GM23338 (cell line): Measurements from ENCODE around the gene CERS1. TPM values are rescaled to one million over a fixed set of nuclear protein-coding genes. Genes with fewer than 3 reads are reported as not detected.

Experiments used
- ATAC-seq: fragments of 200-7000 bp; cut with Tn5 transposase; 3 replicates; pipeline ENCODE4 v1.9.1; 2020
- DNase-seq: peaks from one replicate; pipeline ENCODE4 v3.0.0-alpha.2; 2015; ENCODE audit warnings: low spot score
- H2AFZ ChIP-seq: fragments of 200-600 bp; sonication (generic); 2 replicates; pipeline ENCODE4 v1.8.0; 2016; ENCODE audit warnings: antibody characterized with exemption, mild to moderate bottlenecking, moderate library complexity
- H3F3A ChIP-seq: fragments of 200-600 bp; sonication (generic); replicated peaks from 2 replicates; pipeline ENCODE4 v1.8.0; 2017; ENCODE audit warnings: antibody characterized with exemption, mixed run types, low read depth
- H3K27ac ChIP-seq: fragments of 200-600 bp; sonication (generic); 2 replicates; pipeline ENCODE4 v1.6.1; 2016; ENCODE audit warnings: low read depth
- H3K27me3 ChIP-seq: fragments of 200-600 bp; sonication (generic); 2 replicates; pipeline ENCODE4 v1.8.0; 2016; ENCODE audit warnings: mild to moderate bottlenecking, mixed run types, moderate library complexity; ENCODE audit not compliant: insufficient read depth
- H3K36me3 ChIP-seq: fragments of 200-600 bp; sonication (generic); 2 replicates; pipeline ENCODE4 v1.8.0; 2016; ENCODE audit warnings: mild to moderate bottlenecking; ENCODE audit not compliant: insufficient read depth
- H3K4me1 ChIP-seq: fragments of 200-600 bp; sonication (generic); 2 replicates; pipeline ENCODE4 v1.8.0; 2016; ENCODE audit warnings: mild to moderate bottlenecking, moderate library complexity; ENCODE audit not compliant: insufficient read depth
- H3K4me2 ChIP-seq: fragments of 200-600 bp; sonication (generic); 2 replicates; pipeline ENCODE4 v1.7.1; 2017; ENCODE audit warnings: mixed run types
- H3K4me3 ChIP-seq: fragments of 200-600 bp; sonication (generic); 2 replicates; pipeline ENCODE4 v1.6.1; 2016; ENCODE audit warnings: mixed run types
- H3K79me2 ChIP-seq: fragments of 200-600 bp; sonication (generic); replicated peaks from 2 replicates; pipeline ENCODE4 v1.8.0; 2017; ENCODE audit warnings: mild to moderate bottlenecking; ENCODE audit not compliant: insufficient read depth
- H3K9me2 ChIP-seq: fragments of 200-600 bp; sonication (generic); 2 replicates; pipeline ENCODE4 v1.8.0; 2017; ENCODE audit not compliant: insufficient read depth
- H4K20me1 ChIP-seq: fragments of 200-600 bp; sonication (generic); replicated peaks from 2 replicates; pipeline ENCODE4 v1.8.0; 2017; ENCODE audit warnings: mild to moderate bottlenecking; ENCODE audit not compliant: insufficient read depth
- H3K27ac Mint-ChIP-seq: 2 replicates; pipeline ENCODE4 v1.8.0; 2020; ENCODE audit warnings: inconsistent platforms, mild to moderate bottlenecking, moderate library complexity, mixed read lengths
- H3K27me3 Mint-ChIP-seq: 3 replicates; pipeline ENCODE4 v1.8.0; 2022; ENCODE audit warnings: low read depth, mild to moderate bottlenecking, moderate library complexity, mixed read lengths, inconsistent platforms; ENCODE audit not compliant: insufficient read depth, poor library complexity
- H3K36me3 Mint-ChIP-seq: 3 replicates; pipeline ENCODE4 v1.8.0; 2021; ENCODE audit warnings: low read depth, mild to moderate bottlenecking, inconsistent platforms, moderate library complexity, mixed read lengths
- H3K4me1 Mint-ChIP-seq: 3 replicates; pipeline ENCODE4 v1.8.0; 2020; ENCODE audit warnings: mild to moderate bottlenecking, inconsistent platforms, mixed read lengths
- H3K4me3 Mint-ChIP-seq: 3 replicates; pipeline ENCODE4 v1.8.0; 2021; ENCODE audit warnings: moderate library complexity, mild to moderate bottlenecking, inconsistent platforms, mixed read lengths
- H3K9me3 Mint-ChIP-seq: 3 replicates; pipeline ENCODE4 v1.8.0; 2020; ENCODE audit warnings: moderate library complexity, mild to moderate bottlenecking, inconsistent platforms, mixed read lengths
- CREB1 ChIP-seq: fragments of 250-450 bp; sonication (Bioruptor Pico); IDR thresholded peaks from 2 replicates; pipeline ENCODE4 v1.5.0; 2020; ENCODE audit warnings: low read depth, mild to moderate bottlenecking, moderate library complexity
- CTCF ChIP-seq, 2 experiments: fragments of 200-600 bp in 1 of 2; sonication (generic) in 1 of 2; conservative IDR thresholded peaks; 2 replicates each; pipeline versions ENCODE4 v1.5.1 to v1.6.1; 2016 to 2017; ENCODE audit warnings: antibody characterized with exemption in 2 of 2, low read depth in 2 of 2, mild to moderate bottlenecking in 2 of 2, moderate library complexity in 1 of 2
- ETS1 ChIP-seq: IDR thresholded peaks from 2 replicates; pipeline ENCODE4 v1.6.1; 2016; ENCODE audit warnings: antibody characterized with exemption
- EZH2 ChIP-seq: fragments of 200-600 bp; sonication (generic); IDR thresholded peaks from one replicate; pipeline ENCODE4 v1.8.0; 2017; ENCODE audit warnings: antibody characterized with exemption, mild to moderate bottlenecking, low read depth; ENCODE audit not compliant: unreplicated experiment
- JUNB ChIP-seq: IDR thresholded peaks from one replicate; pipeline ENCODE4 v1.6.1; 2016; ENCODE audit warnings: antibody characterized with exemption; ENCODE audit not compliant: unreplicated experiment
- POLR2AphosphoS5 ChIP-seq: IDR thresholded peaks from 2 replicates; pipeline ENCODE4 v1.6.1; 2016; ENCODE audit warnings: antibody characterized with exemption, low read depth
- REST ChIP-seq: IDR thresholded peaks from one replicate; pipeline ENCODE4 v1.6.1; 2018; ENCODE audit warnings: antibody characterized with exemption; ENCODE audit not compliant: unreplicated experiment
- ZNF114 ChIP-seq: fragments of 250-450 bp; sonication (Bioruptor Pico); IDR thresholded peaks from 2 replicates; pipeline ENCODE4 v1.5.0; 2020; ENCODE audit warnings: mild to moderate bottlenecking, moderate library complexity
- ZNF331 ChIP-seq: fragments of 250-450 bp; sonication (Bioruptor Pico); IDR thresholded peaks from 2 replicates; pipeline ENCODE4 v1.5.0; 2020; ENCODE audit warnings: low read depth, mild to moderate bottlenecking, moderate library complexity
- polyA plus RNA-seq: library from polyadenylated mRNA; unstranded; fragments of >200 nt; fragmentation: Nextera tagmentation; extraction: Ambion mirVana; gene quantifications from 2 replicates; pipeline ENCODE4 v1.2.1, GENCODE V29; 2016
- total RNA-seq: library from RNA; depleted of rRNA; stranded (reverse); fragments of >200 nt; shearing (Covaris generic); gene quantifications from 2 replicates; pipeline ENCODE4 v1.2.3, GENCODE V29; 2014
- TF ChIP-seq, protein P1 (sequence below): fragments of 250-450 bp; sonication (Bioruptor Pico); IDR thresholded peaks from 2 replicates; pipeline ENCODE4 v1.5.0; 2020; ENCODE audit warnings: mild to moderate bottlenecking, moderate library complexity

Gene CERS1
- total and polyA plus RNA-seq, 2 experiments from 2014 or later, result 11.1 to 12.2 TPM

DNA sequence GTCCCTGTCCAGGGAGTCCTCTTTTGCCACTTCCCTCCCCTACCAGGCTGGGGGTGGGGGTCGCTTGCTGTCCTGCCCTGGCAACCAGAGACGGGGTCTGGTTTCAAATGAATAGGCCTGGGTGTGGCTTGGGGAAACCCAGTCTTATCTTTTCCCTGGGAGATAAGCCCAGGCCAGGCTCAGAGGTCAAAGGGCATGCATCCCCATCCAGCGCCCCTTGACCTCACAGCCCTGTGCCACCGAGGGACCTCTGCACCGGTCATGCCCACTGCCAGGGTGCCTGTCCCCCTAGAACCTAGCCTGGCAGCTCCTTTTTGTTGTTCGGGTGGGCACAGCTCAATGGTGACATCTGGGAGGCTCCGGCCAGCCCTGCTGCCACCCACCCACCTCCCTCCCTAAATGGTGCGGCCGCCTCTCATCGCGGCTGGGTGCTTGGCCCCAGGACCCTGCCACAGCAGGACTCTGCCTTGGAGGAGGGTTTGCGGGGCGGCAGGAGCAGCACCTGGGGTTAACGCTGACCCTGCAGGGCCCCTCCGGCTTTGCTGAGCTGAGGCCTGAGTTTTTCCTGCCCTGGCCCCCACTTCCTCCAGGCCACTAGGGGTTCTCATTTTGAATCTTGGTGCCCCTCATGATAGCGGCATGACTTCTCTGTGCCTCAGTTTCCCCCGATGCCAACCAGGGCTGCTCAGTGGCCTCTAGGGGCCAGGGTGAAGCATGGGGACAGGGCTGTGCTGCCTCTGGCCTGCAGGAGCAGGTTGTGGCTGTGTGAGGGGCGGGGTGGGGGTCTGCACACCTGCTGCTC, 2.9 kb upstream of the CERS1 start (continued):
- TF ChIP-seq CREB1 (CRISPR knock-in tag) (no peak), ETS1 (no peak), ZNF331 (no peak), EZH2 (no peak), JUNB (no peak)

DNA sequence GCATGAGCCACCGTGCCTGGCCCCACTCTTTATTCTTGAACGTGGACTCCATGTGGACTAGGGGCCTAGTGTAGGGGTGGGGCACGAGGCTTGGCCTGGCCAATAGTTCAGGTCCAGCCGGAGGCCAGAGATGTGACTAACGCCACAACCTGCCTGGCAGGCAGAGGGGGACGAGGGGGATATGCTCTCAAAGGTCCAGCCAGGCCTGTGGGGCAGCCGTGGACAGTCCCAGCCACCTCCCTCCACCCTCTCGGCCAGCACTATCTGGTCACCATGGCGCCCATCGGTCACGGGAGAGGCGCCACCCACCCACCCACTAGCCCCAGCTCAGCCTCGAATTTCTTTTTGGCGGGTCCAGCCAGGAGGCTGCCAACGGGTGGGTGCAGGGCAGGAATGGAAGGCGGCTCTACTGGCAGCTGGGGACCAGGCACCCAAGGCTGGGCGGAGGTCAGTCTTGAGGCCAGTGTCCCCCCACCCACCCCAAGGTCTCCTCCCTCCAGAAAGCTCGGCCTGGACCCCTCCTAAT, 2.2 kb upstream of the CERS1 start:
- no peak for ATAC-seq
- no peak for TF ChIP-seq CTCF (conservative IDR thresholded peaks at IDR 0.05; ENCODE audit: low read depth in 2 of 2)
- no peak for TF ChIP-seq REST
- TF ChIP-seq, protein P1, sequence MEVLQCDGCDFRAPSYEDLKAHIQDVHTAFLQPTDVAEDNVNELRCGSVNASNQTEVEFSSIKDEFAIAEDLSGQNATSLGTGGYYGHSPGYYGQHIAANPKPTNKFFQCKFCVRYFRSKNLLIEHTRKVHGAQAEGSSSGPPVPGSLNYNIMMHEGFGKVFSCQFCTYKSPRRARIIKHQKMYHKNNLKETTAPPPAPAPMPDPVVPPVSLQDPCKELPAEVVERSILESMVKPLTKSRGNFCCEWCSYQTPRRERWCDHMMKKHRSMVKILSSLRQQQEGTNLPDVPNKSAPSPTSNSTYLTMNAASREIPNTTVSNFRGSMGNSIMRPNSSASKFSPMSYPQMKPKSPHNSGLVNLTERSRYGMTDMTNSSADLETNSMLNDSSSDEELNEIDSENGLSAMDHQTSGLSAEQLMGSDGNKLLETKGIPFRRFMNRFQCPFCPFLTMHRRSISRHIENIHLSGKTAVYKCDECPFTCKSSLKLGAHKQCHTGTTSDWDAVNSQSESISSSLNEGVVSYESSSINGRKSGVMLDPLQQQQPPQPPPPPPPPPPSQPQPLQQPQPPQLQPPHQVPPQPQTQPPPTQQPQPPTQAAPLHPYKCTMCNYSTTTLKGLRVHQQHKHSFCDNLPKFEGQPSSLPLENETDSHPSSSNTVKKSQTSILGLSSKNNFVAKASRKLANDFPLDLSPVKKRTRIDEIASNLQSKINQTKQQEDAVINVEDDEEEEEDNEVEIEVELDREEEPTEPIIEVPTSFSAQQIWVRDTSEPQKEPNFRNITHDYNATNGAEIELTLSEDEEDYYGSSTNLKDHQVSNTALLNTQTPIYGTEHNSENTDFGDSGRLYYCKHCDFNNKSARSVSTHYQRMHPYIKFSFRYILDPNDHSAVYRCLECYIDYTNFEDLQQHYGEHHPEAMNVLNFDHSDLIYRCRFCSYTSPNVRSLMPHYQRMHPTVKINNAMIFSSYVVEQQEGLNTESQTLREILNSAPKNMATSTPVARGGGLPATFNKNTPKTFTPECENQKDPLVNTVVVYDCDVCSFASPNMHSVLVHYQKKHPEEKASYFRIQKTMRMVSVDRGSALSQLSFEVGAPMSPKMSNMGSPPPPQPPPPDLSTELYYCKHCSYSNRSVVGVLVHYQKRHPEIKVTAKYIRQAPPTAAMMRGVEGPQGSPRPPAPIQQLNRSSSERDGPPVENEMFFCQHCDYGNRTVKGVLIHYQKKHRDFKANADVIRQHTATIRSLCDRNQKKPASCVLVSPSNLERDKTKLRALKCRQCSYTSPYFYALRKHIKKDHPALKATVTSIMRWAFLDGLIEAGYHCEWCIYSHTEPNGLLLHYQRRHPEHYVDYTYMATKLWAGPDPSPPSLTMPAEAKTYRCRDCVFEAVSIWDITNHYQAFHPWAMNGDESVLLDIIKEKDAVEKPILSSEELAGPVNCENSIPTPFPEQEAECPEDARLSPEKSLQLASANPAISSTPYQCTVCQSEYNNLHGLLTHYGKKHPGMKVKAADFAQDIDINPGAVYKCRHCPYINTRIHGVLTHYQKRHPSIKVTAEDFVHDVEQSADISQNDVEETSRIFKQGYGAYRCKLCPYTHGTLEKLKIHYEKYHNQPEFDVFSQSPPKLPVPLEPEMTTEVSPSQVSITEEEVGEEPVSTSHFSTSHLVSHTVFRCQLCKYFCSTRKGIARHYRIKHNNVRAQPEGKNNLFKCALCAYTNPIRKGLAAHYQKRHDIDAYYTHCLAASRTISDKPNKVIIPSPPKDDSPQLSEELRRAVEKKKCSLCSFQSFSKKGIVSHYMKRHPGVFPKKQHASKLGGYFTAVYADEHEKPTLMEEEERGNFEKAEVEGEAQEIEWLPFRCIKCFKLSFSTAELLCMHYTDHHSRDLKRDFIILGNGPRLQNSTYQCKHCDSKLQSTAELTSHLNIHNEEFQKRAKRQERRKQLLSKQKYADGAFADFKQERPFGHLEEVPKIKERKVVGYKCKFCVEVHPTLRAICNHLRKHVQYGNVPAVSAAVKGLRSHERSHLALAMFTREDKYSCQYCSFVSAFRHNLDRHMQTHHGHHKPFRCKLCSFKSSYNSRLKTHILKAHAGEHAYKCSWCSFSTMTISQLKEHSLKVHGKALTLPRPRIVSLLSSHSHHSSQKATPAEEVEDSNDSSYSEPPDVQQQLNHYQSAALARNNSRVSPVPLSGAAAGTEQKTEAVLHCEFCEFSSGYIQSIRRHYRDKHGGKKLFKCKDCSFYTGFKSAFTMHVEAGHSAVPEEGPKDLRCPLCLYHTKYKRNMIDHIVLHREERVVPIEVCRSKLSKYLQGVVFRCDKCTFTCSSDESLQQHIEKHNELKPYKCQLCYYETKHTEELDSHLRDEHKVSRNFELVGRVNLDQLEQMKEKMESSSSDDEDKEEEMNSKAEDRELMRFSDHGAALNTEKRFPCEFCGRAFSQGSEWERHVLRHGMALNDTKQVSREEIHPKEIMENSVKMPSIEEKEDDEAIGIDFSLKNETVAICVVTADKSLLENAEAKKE (CRISPR knock-in tag), result no peak
- no peak for TF ChIP-seq ZNF114 (CRISPR knock-in tag)
- TF ChIP-seq ETS1, result no peak
- TF ChIP-seq POLR2AphosphoS5, result no peak

More for the DNA sequence above, 2.2 kb upstream of the CERS1 start:
- H3K9me3 Mint-ChIP-seq, result no peaks in the 10 kb centered on the region
- H3K4me3 ChIP-seq, result no peak overlapping the region
- no peak overlapping the region for H3K27ac Mint-ChIP-seq
- H3K9me2 ChIP-seq, result no peaks in the 10 kb centered on the region
- H3K4me2 ChIP-seq, result no peak overlapping the region
- peaks cover 24% of the 10 kb centered on the region for H3K27me3 ChIP-seq
- H2AFZ ChIP-seq, result no peak overlapping the region
- DNase-seq, result no peak
- H3K27ac ChIP-seq, result no peak overlapping the region
- no peaks in the 10 kb centered on the region; the same call in none of the 2 replicates for H4K20me1 ChIP-seq
- H3K4me1 Mint-ChIP-seq, result no peaks in the 10 kb centered on the region
- H3K79me2 ChIP-seq, result no peaks in the 10 kb centered on the region
- H3F3A ChIP-seq, result peaks cover 2% of the 10 kb centered on the region; the same call in 1 of the 2 replicates
- no peaks in the 10 kb centered on the region; the same call in 1 of the 2 replicates for H3K4me1 ChIP-seq
- H3K36me3 ChIP-seq, result no peaks in the 10 kb centered on the region
- peaks cover 9% of the 10 kb centered on the region for H3K36me3 Mint-ChIP-seq
- no peak overlapping the region; the same call in 2 of the 3 replicates for H3K4me3 Mint-ChIP-seq
- H3K27me3 Mint-ChIP-seq, result peaks cover 17% of the 10 kb centered on the region
